Frontal cortex (tissue), 4 donors: ENCODE results near the gene C19orf47. TPM values are rescaled to one million over a fixed set of nuclear protein-coding genes. Genes with fewer than 3 reads are reported as not detected.
"Not testable (repeated sequence)": the region's sequence is repeated elsewhere in the genome, so short reads cannot be mapped to it uniquely, and the experiment has no call there.

ENCODE experiments used
- DNase-seq, 2 donors: peaks; one replicate each; pipeline ENCODE4 v3.0.0; 2012; ENCODE audit warnings: low spot score in 2 of 2
- FAIRE-seq: peaks from 2 replicates; lab custom pipeline; 2012; peaks lifted over from hg19 to GRCh38; lab: Jason Lieb, UNC
- total RNA-seq: library from RNA; depleted of rRNA; stranded (reverse); fragments of >200 nt; gene quantifications from one replicate; pipeline ENCODE4 v1.2.3, GENCODE V29; 2014
- donor health status: control.
- donor health status: control.
- donor health status: control.

C19orf47 gene
- total RNA-seq, 1 donor from 2014 or later: 9.8 TPM

- FAIRE-seq: no peak
- DNase-seq: no peak
Observed at GRCh38 chr19:40356681-40357595, 8.7 kb upstream of the C19orf47 start.

- FAIRE-seq (no peak), DNase-seq (no peak)
Observed at GRCh38 chr19:40355975-40356680, 7.9 kb upstream of the C19orf47 start.

DNA sequence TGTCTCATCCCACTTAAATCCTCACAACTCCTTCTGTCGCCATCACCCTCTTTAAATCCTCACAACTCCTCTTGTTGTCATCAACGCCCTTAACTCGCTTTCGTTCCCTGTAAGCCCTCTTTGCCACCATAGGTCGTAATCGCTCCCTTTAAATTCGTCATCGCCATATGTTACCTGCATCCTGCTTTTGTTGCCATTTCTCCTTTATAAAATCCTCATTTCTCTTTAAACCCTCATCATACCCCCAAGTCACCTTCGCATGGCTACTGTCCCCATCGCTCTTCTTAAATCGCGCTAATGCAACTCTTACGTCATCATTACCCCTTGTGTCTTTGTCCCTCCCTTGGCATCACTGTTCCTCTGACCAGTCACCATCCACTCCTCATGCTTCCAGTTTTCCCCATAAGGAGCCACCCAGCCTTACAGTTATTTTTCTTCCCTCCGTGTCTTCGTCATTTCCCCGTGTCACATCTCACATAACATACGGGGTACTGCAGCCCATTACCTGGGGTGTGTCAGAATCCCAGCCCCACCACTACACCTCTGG lies 837 bp upstream of the C19orf47 start:
- DNase-seq (peak in 1 of 2 donors; percentile 69), FAIRE-seq (no peak)

DNA sequence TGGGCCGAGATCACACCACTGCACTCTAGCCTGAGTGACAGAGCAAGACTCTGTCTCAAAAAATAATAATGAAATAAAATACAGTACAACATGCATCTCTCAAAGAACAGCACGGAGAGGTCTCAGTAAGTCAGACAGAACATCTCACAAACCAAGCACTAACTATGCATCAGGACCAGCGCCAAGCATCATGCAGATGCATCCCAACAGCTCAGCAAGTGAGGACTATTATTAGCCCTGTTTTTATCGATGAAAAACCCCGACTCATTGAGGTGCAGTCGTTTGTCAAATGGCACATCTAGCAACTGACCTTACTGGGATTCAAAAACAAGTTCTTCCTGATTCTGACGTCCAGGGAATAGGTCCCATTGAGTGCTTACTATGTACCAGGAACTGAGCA lies 3.8 kb downstream of the C19orf47 start:
- no peak for DNase-seq
- FAIRE-seq: no peak

- FAIRE-seq (no peak), DNase-seq (no peak)
Observed at GRCh38 chr19:40342644-40343311, 5.4 kb downstream of the C19orf47 start.

DNA sequence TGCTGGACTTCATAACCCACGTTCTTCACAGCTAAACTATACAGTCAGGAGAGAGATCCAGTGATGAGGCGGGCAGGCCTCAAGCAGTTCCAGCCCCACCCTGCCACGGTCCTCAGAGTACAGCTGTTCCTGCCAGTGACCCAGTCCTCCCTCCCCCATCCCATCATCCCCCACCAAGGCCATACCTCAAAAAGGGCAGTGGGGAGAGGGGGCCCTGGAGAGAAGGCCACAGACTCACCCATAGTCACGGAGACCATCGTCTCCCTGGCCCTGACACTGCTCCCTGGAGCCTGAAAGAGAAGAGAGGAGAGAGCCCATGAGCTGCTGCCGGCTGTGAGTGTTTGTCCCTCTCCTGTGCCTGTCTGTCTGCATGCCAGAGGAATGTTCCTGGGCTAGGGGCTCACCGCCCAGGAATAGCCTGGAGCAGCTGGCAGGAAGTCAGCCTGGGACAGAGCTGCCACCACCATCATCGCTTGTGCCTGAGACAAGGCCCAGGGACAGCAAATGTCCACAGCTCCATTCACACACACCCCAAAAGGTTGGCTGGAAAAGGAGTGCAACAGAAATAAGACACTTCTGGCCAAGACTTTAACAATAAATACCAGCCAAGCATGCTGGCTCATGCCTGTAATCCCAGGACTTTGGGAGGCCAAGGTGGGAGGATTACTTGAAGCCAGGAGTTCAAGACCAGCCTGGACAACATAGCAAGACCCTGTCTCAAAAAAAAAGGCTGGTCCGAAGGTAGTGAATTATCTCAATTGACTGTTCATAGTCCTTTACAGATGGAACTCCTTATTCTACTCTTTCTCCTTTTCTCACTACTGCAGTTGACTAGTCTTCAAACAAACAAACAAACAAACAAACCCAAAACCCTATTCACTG lies 6.4 kb downstream of the C19orf47 start:
- no peak for DNase-seq
- no peak for FAIRE-seq

- DNase-seq (no peak), FAIRE-seq (no peak)
Observed at GRCh38 chr19:40339018-40339728, 9.0 kb downstream of the C19orf47 start.

DNA sequence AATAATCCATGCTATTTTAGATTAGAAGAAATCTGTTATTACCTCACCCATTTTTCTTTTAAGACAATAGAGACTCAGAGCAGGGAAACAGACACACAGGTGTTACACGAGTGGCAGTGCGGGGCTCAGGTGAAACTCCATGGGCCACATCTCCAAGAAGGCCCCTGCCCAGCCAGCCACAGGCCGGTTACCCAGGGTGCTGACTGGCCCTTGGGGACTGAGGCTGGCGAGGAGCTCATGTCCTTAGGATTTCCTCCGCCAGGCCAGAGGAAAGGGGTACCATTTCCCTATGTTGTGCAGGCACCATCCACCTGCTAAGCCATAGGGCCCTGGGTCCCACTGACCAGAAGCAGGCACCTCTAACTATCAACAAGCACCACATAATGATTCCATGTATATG lies 10.6 kb downstream of the C19orf47 start:
- FAIRE-seq (no peak), DNase-seq (no peak)

DNA sequence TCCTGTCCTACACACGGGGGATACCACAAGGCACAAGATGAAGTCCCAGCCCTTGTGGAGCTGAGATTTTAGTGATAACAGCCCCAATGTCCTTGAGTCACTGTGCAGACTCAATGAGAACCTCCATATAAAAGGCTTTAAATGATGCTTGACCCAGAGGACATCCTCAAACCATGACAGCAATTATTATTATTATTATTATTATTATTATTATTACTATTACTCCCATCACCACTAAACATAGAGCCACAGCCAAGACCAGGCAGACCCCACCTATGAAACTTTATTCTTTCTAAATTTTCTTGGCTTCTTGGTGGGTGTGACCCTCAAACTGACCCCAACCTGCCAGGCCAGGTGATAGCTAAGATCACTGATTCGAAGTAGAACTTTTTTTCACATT lies 11.1 kb downstream of the C19orf47 start:
- DNase-seq (no peak), FAIRE-seq (no peak)

DNA sequence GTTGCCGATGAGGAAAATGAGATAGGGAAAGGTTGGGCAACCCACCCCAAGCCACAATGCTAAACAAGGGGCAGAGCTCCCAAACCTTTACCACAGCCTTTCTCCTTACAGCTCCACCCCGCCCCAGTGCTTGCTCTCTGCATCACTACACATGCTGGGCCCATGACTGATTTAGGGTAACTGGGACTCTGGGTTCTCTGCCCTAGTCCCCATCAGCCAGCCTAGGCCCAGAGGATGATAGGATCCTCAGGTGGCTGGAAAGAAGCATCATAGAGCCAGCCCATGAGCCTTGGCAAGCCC lies 11.6 kb downstream of the C19orf47 start:
- no peak for DNase-seq
- FAIRE-seq: no peak

DNA sequence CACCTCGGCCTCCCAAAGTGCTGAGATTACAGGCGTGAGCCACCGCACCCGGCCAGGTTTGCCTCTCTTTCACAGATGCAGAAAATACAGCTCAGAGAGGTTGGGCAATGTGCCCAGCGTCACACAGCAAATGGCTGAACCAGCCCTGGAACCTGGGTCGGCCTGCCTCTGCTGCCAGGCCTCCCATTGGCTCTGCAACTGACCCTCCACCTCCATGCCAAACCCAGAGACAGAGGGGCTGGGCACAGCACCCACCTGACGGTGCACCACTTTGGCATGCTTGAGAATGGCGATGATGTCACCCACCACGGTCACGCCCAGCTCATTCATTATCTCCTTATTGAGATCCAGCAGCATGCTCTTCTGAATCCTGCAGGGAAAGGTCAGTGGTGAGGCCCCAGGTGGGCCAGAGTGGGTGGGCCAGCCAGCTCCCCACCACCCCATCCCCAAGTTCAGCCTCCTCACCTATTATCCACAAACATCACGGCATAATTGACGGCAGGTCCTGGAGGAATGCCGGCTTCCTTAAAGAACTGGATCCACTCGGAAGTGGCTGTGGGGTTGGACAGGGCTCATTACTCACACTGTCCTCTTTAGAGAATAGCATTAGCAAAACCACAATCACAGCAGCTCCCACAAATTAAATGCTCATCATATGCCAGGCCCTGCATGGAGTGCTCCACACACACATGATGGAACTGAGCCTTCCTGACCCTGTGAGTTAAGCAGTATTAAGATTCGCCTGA lies 12.2 kb downstream of the C19orf47 start:
- FAIRE-seq (no peak), DNase-seq (no peak)

GRCh38 chr19:40335101-40335500 lies 13.1 kb downstream of the C19orf47 start:
- DNase-seq (no peak), FAIRE-seq (no peak)

- FAIRE-seq, DNase-seq: not testable (repeated sequence)
Observed at GRCh38 chr19:40333083-40333482, 15.1 kb downstream of the C19orf47 start.

DNA sequence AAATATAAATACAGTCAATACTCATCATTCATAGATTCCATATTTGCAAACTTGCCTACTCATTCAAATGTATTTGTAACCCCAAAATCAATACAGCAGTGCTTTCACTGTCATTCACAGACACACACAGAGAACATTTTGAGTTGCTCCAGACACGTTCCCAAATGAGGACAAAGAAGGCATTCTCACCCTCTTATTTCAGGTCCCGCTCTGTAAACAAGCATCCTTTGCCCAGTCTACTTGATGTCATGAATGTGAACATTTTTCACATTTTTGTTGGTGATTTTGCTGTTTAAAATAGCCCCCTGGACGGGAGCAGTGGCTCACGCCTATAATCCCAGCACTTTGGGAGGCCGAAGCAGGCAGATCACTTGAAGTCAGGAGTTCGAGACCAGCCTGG lies 15.5 kb downstream of the C19orf47 start:
- no peak for FAIRE-seq
- DNase-seq: peak in 1 of 2 donors; percentile 41

- FAIRE-seq (no peak), DNase-seq (no peak)
Observed at GRCh38 chr19:40331052-40331451, 17.1 kb downstream of the C19orf47 start.

- DNase-seq (no peak), FAIRE-seq (no peak)
Observed at GRCh38 chr19:40326201-40326600, 22.0 kb downstream of the C19orf47 start.

DNA sequence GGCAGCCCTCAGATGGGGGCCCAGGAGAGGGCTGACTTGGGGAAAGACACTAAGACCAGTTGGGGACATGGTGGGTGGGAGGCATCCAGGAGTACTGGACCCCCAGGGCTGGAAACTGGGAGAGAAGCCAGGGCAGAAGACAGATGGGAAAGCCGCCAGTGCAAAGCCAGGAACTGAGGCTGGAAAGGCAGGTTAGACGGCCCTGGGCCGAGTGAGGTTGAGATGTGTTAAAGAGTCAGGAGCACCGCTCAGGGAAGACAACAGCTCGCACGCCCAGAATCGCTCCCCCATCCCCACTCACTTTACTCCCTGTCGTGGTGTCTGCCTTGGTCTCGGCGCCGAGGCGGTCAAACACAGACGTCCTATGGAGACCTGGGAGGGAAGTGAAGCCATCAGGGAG lies 24.5 kb downstream of the C19orf47 start:
- no peak for DNase-seq
- no peak for FAIRE-seq

DNA sequence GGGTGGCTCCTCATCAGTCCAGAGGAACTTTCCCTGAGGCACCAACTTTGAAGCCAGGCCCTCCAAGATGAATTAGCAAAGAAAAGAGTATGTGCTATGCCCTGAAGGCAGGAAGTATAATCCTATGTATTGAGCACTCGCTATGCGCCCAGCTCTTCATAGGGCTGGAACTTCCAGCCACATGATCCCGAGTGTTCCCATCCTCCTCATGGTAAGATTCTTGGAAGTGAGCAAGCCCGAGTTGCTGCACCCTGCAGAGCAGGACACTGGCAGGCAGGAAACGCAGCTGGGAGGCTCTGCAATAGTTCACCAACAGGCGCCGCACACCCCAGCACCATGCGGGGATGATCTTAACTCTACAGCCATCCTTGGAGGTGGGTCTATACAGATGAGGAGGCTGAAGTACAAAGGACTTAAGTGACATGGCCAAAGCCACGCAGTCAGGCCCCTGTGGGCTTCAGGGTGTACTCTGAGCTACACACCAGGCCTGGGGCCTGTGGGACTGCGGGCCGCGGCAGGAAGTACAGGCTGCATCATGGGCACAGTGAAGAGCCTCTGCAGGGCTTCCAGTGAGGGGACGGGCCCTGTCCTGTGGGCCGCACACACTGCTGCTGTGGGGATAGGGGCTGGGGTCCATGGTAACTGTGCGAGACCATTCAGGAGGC lies 25.1 kb downstream of the C19orf47 start:
- DNase-seq: no peak
- FAIRE-seq: no peak
